GM15510 (cell line): ENCODE results near the gene CPLX1.

ENCODE experiments used
- POLR2A ChIP-seq: IDR thresholded peaks from 3 replicates; pipeline ENCODE4 v1.6.1; 2011; ENCODE audit warnings: borderline replicate concordance; ENCODE audit not compliant: insufficient read length; ENCODE audit errors: extremely low read depth

The CPLX1 gene

GRCh38 chr4:860561-860960 is 34.6 kb upstream of the CPLX1 start:
- TF ChIP-seq POLR2A: no peak

GRCh38 chr4:859496-859895 is 33.6 kb upstream of the CPLX1 start:
- no peak for TF ChIP-seq POLR2A

GRCh38 chr4:858831-859451 is 33.0 kb upstream of the CPLX1 start:
- no peak for TF ChIP-seq POLR2A

GRCh38 chr4:858041-858481 is 32.1 kb upstream of the CPLX1 start:
- no peak for TF ChIP-seq POLR2A

GRCh38 chr4:857461-857860 is 31.5 kb upstream of the CPLX1 start:
- TF ChIP-seq POLR2A: no peak

- TF ChIP-seq POLR2A: no peak
These were observed 30.4 kb upstream of the CPLX1 start for GRCh38 chr4:856225-856901.

GRCh38 chr4:855880-856224 is 29.9 kb upstream of the CPLX1 start:
- no peak for TF ChIP-seq POLR2A

- no peak for TF ChIP-seq POLR2A
These were observed 28.4 kb upstream of the CPLX1 start for GRCh38 chr4:854356-854755.

GRCh38 chr4:853416-853781 is 27.5 kb upstream of the CPLX1 start:
- no peak for TF ChIP-seq POLR2A

- no peak for TF ChIP-seq POLR2A
These were observed 25.9 kb upstream of the CPLX1 start for GRCh38 chr4:851701-852430.

GRCh38 chr4:850323-850945 is 24.5 kb upstream of the CPLX1 start:
- TF ChIP-seq POLR2A: no peak

GRCh38 chr4:849478-850175 is 23.7 kb upstream of the CPLX1 start:
- no peak for TF ChIP-seq POLR2A

GRCh38 chr4:848803-849477 is 23.0 kb upstream of the CPLX1 start:
- no peak for TF ChIP-seq POLR2A

GRCh38 chr4:848307-848691 is 22.4 kb upstream of the CPLX1 start:
- TF ChIP-seq POLR2A: no peak
